GM12878 (cell line): Measurements from ENCODE around the gene CDC25A. TPM values are rescaled to one million over a fixed set of nuclear protein-coding genes. Genes with fewer than 3 reads are reported as not detected.
A peak's percentile ranks its signal among the peaks of the same experiment; 100 is the strongest.

Experiments
- ATAC-seq: fragments of 200-7000 bp; cut with Tn5 transposase; 3 replicates; pipeline ENCODE4 v1.9.1; 2020; ENCODE audit warnings: mild to moderate bottlenecking, moderate library complexity
- BruUV-seq: library from RNA; stranded (reverse); fragments of 400-500 nt; replicated peaks from 2 replicates; lab custom pipeline; 2021; lab: Mats Ljungman, UMichigan
- CTCF ChIA-PET: fragments of 300-600 bp; sonication (Branson Sonifier 250); formaldehyde crosslinking; extraction: SDS; loops from one replicate; lab custom pipeline; 2021; ENCODE audit warnings: inconsistent platforms; lab: Yijun Ruan, JAX
- POLR2A ChIA-PET: fragments of 350-600 bp; formaldehyde crosslinking; extraction: SDS; loops from one replicate; lab custom pipeline; 2021; ENCODE audit warnings: inconsistent platforms; lab: Charles Lee
- RAD21 ChIA-PET: fragments of 300-600 bp; sonication (Branson Sonifier 250); formaldehyde crosslinking; loops from one replicate; lab custom pipeline; 2023; ENCODE audit warnings: antibody characterized with exemption; ENCODE audit not compliant: unreplicated experiment; lab: Charles Lee
- SMC1A ChIA-PET: fragments of 300-600 bp; sonication (Branson Sonifier 250); formaldehyde crosslinking; loops from one replicate; lab custom pipeline; 2023; ENCODE audit not compliant: unreplicated experiment, uncharacterized antibody; lab: Charles Lee
- DNase-seq: peaks from one replicate; pipeline ENCODE4 v3.0.0-alpha.2; 2011; ENCODE audit warnings: low read depth, low spot score
- FAIRE-seq: peaks from 3 replicates; lab custom pipeline; 2011; peaks lifted over from hg19 to GRCh38; lab: Jason Lieb, UNC
- H2AFZ ChIP-seq: 2 replicates; pipeline ENCODE4 v1.6.0; 2011; ENCODE audit warnings: low read depth, low read length, control low read depth; ENCODE audit not compliant: control insufficient read depth
- H3K27ac ChIP-seq: 2 replicates; pipeline ENCODE4 v1.5.1; 2011; ENCODE audit warnings: control low read depth; ENCODE audit not compliant: control insufficient read depth, insufficient read depth
- H3K27me3 ChIP-seq, 2 experiments: replicated peaks in 1 of 2; 2 replicates each; pipeline versions ENCODE4 v1.6.0 to v1.6.1; 2011; ENCODE audit warnings: low read length in 1 of 2; ENCODE audit not compliant: control insufficient read depth in 2 of 2, insufficient read depth in 2 of 2
- H3K36me3 ChIP-seq, 2 experiments: 2 replicates each; pipeline ENCODE4 v1.5.1; 2011; ENCODE audit warnings: low read length in 1 of 2; ENCODE audit not compliant: control insufficient read depth in 2 of 2, insufficient read depth in 2 of 2
- H3K4me1 ChIP-seq: 2 replicates; pipeline ENCODE4 v1.6.1; 2011; ENCODE audit warnings: mild to moderate bottlenecking, low read length, moderate library complexity, mixed read lengths; ENCODE audit not compliant: control insufficient read depth, insufficient read depth
- H3K4me2 ChIP-seq: 2 replicates; pipeline ENCODE4 v1.6.0; 2011; ENCODE audit warnings: control low read depth; ENCODE audit not compliant: control insufficient read depth, insufficient read depth
- H3K4me3 ChIP-seq: fragments of 200-600 bp; sonication (generic); 2 replicates; pipeline ENCODE4 v1.5.1; 2016
- H3K79me2 ChIP-seq: 2 replicates; pipeline ENCODE4 v1.6.0; 2011; ENCODE audit warnings: low read length; ENCODE audit not compliant: control insufficient read depth, insufficient read depth
- H3K9ac ChIP-seq: 2 replicates; pipeline ENCODE4 v1.8.0; 2011; ENCODE audit warnings: low read length, control low read depth, mixed read lengths; ENCODE audit not compliant: control insufficient read depth, insufficient read depth
- H3K9me3 ChIP-seq: replicated peaks from 3 replicates; pipeline ENCODE4 v1.5.1; 2011; ENCODE audit warnings: mild to moderate bottlenecking, low read length; ENCODE audit not compliant: control insufficient read depth, insufficient read depth
- H4K20me1 ChIP-seq: 2 replicates; pipeline ENCODE4 v1.6.0; 2011; ENCODE audit not compliant: control insufficient read depth, insufficient read depth
- CHD4 ChIP-seq: fragments of 200-600 bp; sonication (generic); IDR thresholded peaks from 2 replicates; pipeline ENCODE4 v1.6.1; 2016; ENCODE audit warnings: mild to moderate bottlenecking
- CREM ChIP-seq: IDR thresholded peaks from 2 replicates; pipeline ENCODE4 v1.6.1; 2014; ENCODE audit warnings: antibody characterized with exemption, low read depth
- DPF2 ChIP-seq: fragments of 450-650 bp; IDR thresholded peaks from 2 replicates; pipeline ENCODE4 v1.6.1; 2017; ENCODE audit warnings: mild to moderate bottlenecking
- EED ChIP-seq: sonication (generic); IDR thresholded peaks from 2 replicates; pipeline ENCODE4 v1.6.1; 2016; ENCODE audit warnings: antibody characterized with exemption, low read depth
- EGR1 ChIP-seq, 2 experiments: IDR thresholded peaks; 1 replicate in 1 of 2; 2 replicates in 1 of 2; pipeline ENCODE4 v1.6.1; 2011 to 2012; ENCODE audit warnings: low read depth in 2 of 2, low read length in 2 of 2, borderline replicate concordance in 1 of 2, mild to moderate bottlenecking in 1 of 2, moderate library complexity in 1 of 2
- EP300 ChIP-seq, 2 experiments: fragments of 150-350 bp in 1 of 2; IDR thresholded peaks; 2 replicates each; pipeline ENCODE4 v1.6.1; 2011 to 2012; ENCODE audit warnings: low read depth in 2 of 2, low read length in 2 of 2, borderline replicate concordance in 1 of 2, improper control_type of control experiment in 1 of 2, inconsistent platforms in 1 of 2; ENCODE audit not compliant: control insufficient read depth in 1 of 2
- IKZF1 ChIP-seq: fragments of 450-650 bp; conservative IDR thresholded peaks from 2 replicates; pipeline ENCODE4 v1.6.1; 2017; ENCODE audit warnings: antibody characterized with exemption, mild to moderate bottlenecking
- IKZF2 ChIP-seq, 2 experiments: fragments of 450-650 bp; IDR thresholded peaks; 2 replicates each; pipeline ENCODE4 v1.6.1; 2017; ENCODE audit warnings: mild to moderate bottlenecking in 2 of 2, moderate library complexity in 2 of 2
- MEF2B ChIP-seq: fragments of 450-650 bp; IDR thresholded peaks from 2 replicates; pipeline ENCODE4 v1.6.1; 2018; ENCODE audit warnings: mild to moderate bottlenecking, moderate library complexity; ENCODE audit not compliant: partially characterized antibody, poor library complexity, severe bottlenecking
- MTA2 ChIP-seq: fragments of 450-650 bp; IDR thresholded peaks from 2 replicates; pipeline ENCODE4 v1.6.1; 2016; ENCODE audit warnings: low read depth, mild to moderate bottlenecking, moderate library complexity
- NFYA ChIP-seq: IDR thresholded peaks from 2 replicates; pipeline ENCODE4 v1.6.1; 2011; ENCODE audit warnings: low read depth, mild to moderate bottlenecking, low read length, improper control_type of control experiment, borderline replicate concordance
- NKRF ChIP-seq: fragments of 450-650 bp; conservative IDR thresholded peaks from 2 replicates; pipeline ENCODE4 v1.6.1; 2017; ENCODE audit warnings: mild to moderate bottlenecking, moderate library complexity
- POLR2A ChIP-seq: IDR thresholded peaks from 2 replicates; pipeline ENCODE4 v1.6.1; 2011; ENCODE audit warnings: low read depth, mild to moderate bottlenecking, low read length
- POU2F2 ChIP-seq: IDR thresholded peaks from 3 replicates; pipeline ENCODE4 v1.6.1; 2011; ENCODE audit warnings: low read depth, mild to moderate bottlenecking, low read length, borderline replicate concordance
- REST ChIP-seq: IDR thresholded peaks from 2 replicates; pipeline ENCODE4 v1.6.1; 2012; ENCODE audit warnings: mild to moderate bottlenecking, low read depth, low read length
- RUNX3 ChIP-seq: IDR thresholded peaks from 2 replicates; pipeline ENCODE4 v1.6.1; 2012; ENCODE audit warnings: low read length, inconsistent platforms
- SP1 ChIP-seq: IDR thresholded peaks from one replicate; pipeline ENCODE4 v1.6.1; 2011; ENCODE audit warnings: low read depth, low read length
- SPI1 ChIP-seq: IDR thresholded peaks from 2 replicates; pipeline ENCODE4 v1.6.1; 2011; ENCODE audit warnings: low read depth, mild to moderate bottlenecking, low read length, moderate library complexity, borderline replicate concordance; ENCODE audit not compliant: insufficient read depth
- TCF12 ChIP-seq: IDR thresholded peaks from 2 replicates; pipeline ENCODE4 v1.6.1; 2011; ENCODE audit warnings: low read depth, mild to moderate bottlenecking, low read length
- ZNF622 ChIP-seq: fragments of 450-650 bp; IDR thresholded peaks from 2 replicates; pipeline ENCODE4 v1.6.1; 2017; ENCODE audit warnings: mild to moderate bottlenecking, inconsistent platforms
- ZSCAN29 ChIP-seq: fragments of 450-650 bp; IDR thresholded peaks from 2 replicates; pipeline ENCODE4 v1.6.1; 2017; ENCODE audit warnings: mild to moderate bottlenecking, moderate library complexity
- WGBS: methylation state at CpG from one replicate; pipeline ENCODE4 v1.1.6; 2016; ENCODE audit warnings: low lambda C conversion rate; ENCODE audit not compliant: insufficient replicate concordance, insufficient coverage; ENCODE audit errors: missing lambda C conversion rate; 5-methylcytosine and 5-hydroxymethylcytosine counted together
- in situ Hi-C: fragments of 300-500 bp; cut with MboI; formaldehyde crosslinking; loops from 9 replicates; pipeline ENCODE4 v1.14.3; 2018; ENCODE audit warnings: mixed read lengths
- intact Hi-C: fragments of 100-400 bp; cut with micrococcal nuclease; formaldehyde crosslinking; loops from one replicate; pipeline ENCODE4 v1.14.2; 2022; ENCODE audit not compliant: unreplicated experiment
- polyA plus RNA-seq, 11 experiments: library from polyadenylated mRNA; depleted of rRNA in 4 of 11; unstranded in 6 of 11; stranded (reverse) in 5 of 11; fragments of >200 nt; fragmentation: Nextera tagmentation in 4 of 11; fragmentation: Illumina TruSeq in 1 of 11; extraction: Ambion mirVana in 4 of 11; extraction: Trizol in 1 of 11; gene quantifications; 1 replicate in 1 of 11; 2 replicates in 10 of 11; pipeline versions ENCODE4 v1.2.1 to v1.2.3, GENCODE V29; 2011 to 2016; ENCODE audit warnings: inconsistent platforms in 2 of 11, missing spikeins in 2 of 11, low read depth in 1 of 11
- total RNA-seq, 4 experiments: library from RNA; depleted of rRNA in 3 of 4; stranded (reverse); fragments of >200 nt in 3 of 4; fragmentation: Illumina TruSeq in 1 of 4; extraction: Trizol in 1 of 4; gene quantifications; 2 replicates each; pipeline versions ENCODE4 v1.2.1 to v1.2.3, GENCODE V29; 2013 to 2021

The CDC25A gene
- total and polyA plus RNA-seq, 10 of the 15 experiments (the other 5 are each of a cell fraction or from before 2014, with no cell fraction given) = 2.9 to 36.6 (median 26.9) TPM

GRCh38 chr3:48226939-48227338 lies 38.7 kb upstream of the CDC25A start:
- no peak for DNase-seq
- SMC1A ChIA-PET = interaction anchor here (3.0 kb wide), 1 partner anchor 210 kb away, joined by 15 read pairs; no protein-coding TSS in a partner anchor
- WGBS = 0% methylated on average over 3 of the region's 3 CpGs
- Histone ChIP-seq H3K4me2 (peak overlapping the region; percentile 68), H3K4me3 (no peak overlapping the region; the same call in 1 of the 2 replicates), H4K20me1 (no peaks in the 10 kb centered on the region), H3K9ac (no peak overlapping the region), H2AFZ (no peak overlapping the region; the same call in 1 of the 2 replicates), H3K4me1 (peaks cover 74% of the 10 kb centered on the region), H3K27me3 (no peaks in the 10 kb centered on the region), H3K79me2 (no peaks in the 10 kb centered on the region), H3K9me3 (no peaks in the 10 kb centered on the region; the same call in 2 of the 3 replicates), H3K27ac (peak overlapping the region; percentile 35), H3K36me3 (no peaks in the 10 kb centered on the region)
- no peak for FAIRE-seq
- POLR2A ChIA-PET = interaction anchor here (1.5 kb wide), 1 partner anchor 14 kb away, joined by 6 read pairs; the partner anchor contains the start of gene ZNF589
- CTCF ChIA-PET = interaction anchor here (1.2 to 16.5 kb wide), 3 partner anchors 32 to 208 kb away, joined by 3 to 267 read pairs (median 9); no protein-coding TSS in a partner anchor
- intact Hi-C loops = no loop called here
- RAD21 ChIA-PET = interaction anchor here (1.1 to 2.6 kb wide), 4 partner anchors 32 to 209 kb away, joined by 3 to 10 read pairs (median 4); no protein-coding TSS in a partner anchor
- in situ Hi-C loops = no loop called here
- ATAC-seq = 0 out of 3 replicates have a peak, but pooled peaks have one; percentile 10
- no TSS peak for BruUV-seq
- TF ChIP-seq NKRF (no peak), CHD4 (no peak), IKZF2 (IDR thresholded peaks at IDR 0.05) (peak; percentile 52 to 61; a peak in 2 of 4 replicates), POU2F2 (no peak), ZSCAN29 (no peak), ZNF622 (no peak), MTA2 (0 out of 2 replicates have a peak, but pooled peaks have one; percentile 17), POLR2A (no peak), NFYA (no peak), EGR1 (IDR thresholded peaks at IDR 0.05; ENCODE audit: borderline replicate concordance in 1 of 2, low read depth in 2 of 2, low read length in 2 of 2) (no peak), DPF2 (0 out of 2 replicates have a peak, but pooled peaks have one; percentile 37), RUNX3 (peak; percentile 80), TCF12 (peak; percentile 58; the same call in 1 of the 2 replicates), IKZF1 (peak; percentile 44), EED (peak; percentile 48; the same call in 1 of the 2 replicates), CREM (0 out of 2 replicates have a peak, but pooled peaks have one; percentile 13), SP1 (no peak), REST (no peak), SPI1 (peak; percentile 77), MEF2B (peak; percentile 29), EP300 (IDR thresholded peaks at IDR 0.05; ENCODE audit: borderline replicate concordance in 1 of 2, control insufficient read depth in 1 of 2, low read depth in 2 of 2, low read length in 2 of 2) (0 out of 4 replicates have a peak, but pooled peaks of 1 of the 2 experiments have one; percentile 16)
